GM19351 (cell line): ENCODE results near the gene SLIT3.

Experiments used
- ATAC-seq: cut with Tn5 transposase; IDR thresholded peaks from one replicate; pipeline ENCODE4 v1.9.1; 2021; ENCODE audit warnings: mild to moderate bottlenecking, moderate library complexity; ENCODE audit not compliant: unreplicated experiment

Gene SLIT3

GRCh38 chr5:169272111-169272510, 28.8 kb downstream of the SLIT3 start:
- no peak for ATAC-seq

GRCh38 chr5:169270827-169271226, 30.1 kb downstream of the SLIT3 start:
- ATAC-seq: no peak

- ATAC-seq: no peak
Observed at GRCh38 chr5:169268019-169268418, 32.9 kb downstream of the SLIT3 start.

GRCh38 chr5:169265888-169266287, 35.1 kb downstream of the SLIT3 start:
- no peak for ATAC-seq

- no peak for ATAC-seq
Observed at GRCh38 chr5:169263591-169263990, 37.3 kb downstream of the SLIT3 start.

GRCh38 chr5:169260896-169261569, 39.9 kb downstream of the SLIT3 start:
- ATAC-seq: no peak

GRCh38 chr5:169258372-169259000, 42.5 kb downstream of the SLIT3 start:
- ATAC-seq: no peak

GRCh38 chr5:169256191-169256590, 44.7 kb downstream of the SLIT3 start:
- ATAC-seq: no peak

- no peak for ATAC-seq
Observed at GRCh38 chr5:169253071-169253470, 47.9 kb downstream of the SLIT3 start.

GRCh38 chr5:169251333-169252084, 49.4 kb downstream of the SLIT3 start:
- ATAC-seq: no peak

GRCh38 chr5:169250887-169251286, 50.1 kb downstream of the SLIT3 start:
- ATAC-seq: no peak

GRCh38 chr5:169248996-169249395, 51.9 kb downstream of the SLIT3 start:
- ATAC-seq: no peak

GRCh38 chr5:169248550-169248949, 52.4 kb downstream of the SLIT3 start:
- ATAC-seq: no peak

GRCh38 chr5:169244812-169245211, 56.1 kb downstream of the SLIT3 start:
- ATAC-seq: no peak

- ATAC-seq: no peak
Observed at GRCh38 chr5:169243651-169244422, 57.1 kb downstream of the SLIT3 start.

GRCh38 chr5:169242849-169243186, 58.1 kb downstream of the SLIT3 start:
- ATAC-seq: no peak

GRCh38 chr5:169242175-169242848, 58.6 kb downstream of the SLIT3 start:
- no peak for ATAC-seq

- ATAC-seq: no peak
Observed at GRCh38 chr5:169229342-169229892, 71.5 kb downstream of the SLIT3 start.

- ATAC-seq: no peak
Observed at GRCh38 chr5:169226895-169227294, 74.0 kb downstream of the SLIT3 start.

GRCh38 chr5:169225830-169226356, 75.0 kb downstream of the SLIT3 start:
- ATAC-seq: no peak
